Measurements from ENCODE around the gene CD1D.
"Not testable (repeated sequence)": the region's sequence is repeated elsewhere in the genome, so short reads cannot be mapped to it uniquely, and the experiment has no call there.

Gene CD1D

GRCh38 chr1:158176849-158177699, 3.6 kb upstream of the CD1D start:
- H4K8ac ChIP-seq (ENCODE audit: low read depth, low read length); H3K36me3 ChIP-seq (ENCODE audit: control insufficient read depth, insufficient read depth, low read length); H2BK5ac ChIP-seq (ENCODE audit: low read length); H2BK15ac ChIP-seq (replicated peaks; ENCODE audit: low read depth); H3K4me3 ChIP-seq (ENCODE audit: low read length); H3K4me2 ChIP-seq (ENCODE audit: low read length); H2AK5ac ChIP-seq (ENCODE audit: low read length); H3K4ac ChIP-seq (ENCODE audit: low read depth, low read length); H3K23ac ChIP-seq (ENCODE audit: low read length); H4K5ac ChIP-seq (ENCODE audit: low read length); H3K79me1 ChIP-seq (ENCODE audit: low read length); H3K56ac ChIP-seq (ENCODE audit: low read length); H3K9ac ChIP-seq (ENCODE audit: low read length); H3K79me2 ChIP-seq (ENCODE audit: control insufficient read depth, insufficient read depth, low read length); H3K18ac ChIP-seq (ENCODE audit: low read length); H3K27ac ChIP-seq (ENCODE audit: low read depth, low read length); H3K4me1 ChIP-seq (ENCODE audit: control insufficient read depth, low read depth, low read length); DNase-seq; H2BK120ac ChIP-seq (ENCODE audit: low read depth, low read length); H3K27me3 ChIP-seq (ENCODE audit: insufficient read depth, low read length, poor library complexity): not testable (repeated sequence)
- WGBS (ENCODE audit: extremely low coverage, insufficient coverage, low lambda C conversion rate): no CpG with 5 or more reads among the region's 20 CpGs

- Histone ChIP-seq H3K23ac (ENCODE audit: low read length) (no peak overlapping the region), H3K79me2 (ENCODE audit: control insufficient read depth, insufficient read depth, low read length) (no peaks in the 10 kb centered on the region), H2BK5ac (ENCODE audit: low read length) (no peak overlapping the region), H3K27ac (ENCODE audit: low read depth, low read length) (no peak overlapping the region), H3K9ac (ENCODE audit: low read length) (no peak overlapping the region), H3K4me1 (ENCODE audit: control insufficient read depth, low read depth, low read length) (peaks cover 8% of the 10 kb centered on the region), H4K5ac (ENCODE audit: low read length) (no peak overlapping the region), H3K4ac (ENCODE audit: low read depth, low read length) (no peak overlapping the region), H3K4me2 (ENCODE audit: low read length) (no peak overlapping the region), H2AK5ac (ENCODE audit: low read length) (no peak overlapping the region), H3K27me3 (ENCODE audit: insufficient read depth, low read length, poor library complexity) (no peaks in the 10 kb centered on the region), H3K56ac (ENCODE audit: low read length) (no peak overlapping the region), H4K8ac (ENCODE audit: low read depth, low read length) (no peak overlapping the region), H2BK15ac (replicated peaks; ENCODE audit: low read depth) (no peak overlapping the region), H3K79me1 (ENCODE audit: low read length) (no peaks in the 10 kb centered on the region), H3K4me3 (ENCODE audit: low read length) (no peak overlapping the region), H3K36me3 (ENCODE audit: control insufficient read depth, insufficient read depth, low read length) (no peaks in the 10 kb centered on the region), H3K18ac (ENCODE audit: low read length) (no peak overlapping the region), H2BK120ac (ENCODE audit: low read depth, low read length) (no peak overlapping the region)
- no CpG with 5 or more reads among the region's 34 CpGs for WGBS (ENCODE audit: extremely low coverage, insufficient coverage, low lambda C conversion rate)
- peak; percentile 86 for DNase-seq
These were observed 2.8 kb upstream of the CD1D start for GRCh38 chr1:158177700-158178450.

GRCh38 chr1:158179301-158180041, 1.2 kb upstream of the CD1D start:
- Histone ChIP-seq H4K8ac (ENCODE audit: low read depth, low read length) (no peak overlapping the region), H3K56ac (ENCODE audit: low read length) (no peak overlapping the region), H3K79me1 (ENCODE audit: low read length) (no peaks in the 10 kb centered on the region), H3K4me3 (ENCODE audit: low read length) (no peak overlapping the region), H2BK15ac (replicated peaks; ENCODE audit: low read depth) (no peak overlapping the region), H3K4ac (ENCODE audit: low read depth, low read length) (no peak overlapping the region), H3K23ac (ENCODE audit: low read length) (no peak overlapping the region), H3K9ac (ENCODE audit: low read length) (no peak overlapping the region), H2BK120ac (ENCODE audit: low read depth, low read length) (no peak overlapping the region), H4K5ac (ENCODE audit: low read length) (no peak overlapping the region), H3K27ac (ENCODE audit: low read depth, low read length) (no peak overlapping the region), H3K18ac (ENCODE audit: low read length) (no peak overlapping the region), H2AK5ac (ENCODE audit: low read length) (peak overlapping the region; percentile 56), H3K4me2 (ENCODE audit: low read length) (no peak overlapping the region), H3K4me1 (ENCODE audit: control insufficient read depth, low read depth, low read length) (peaks cover 8% of the 10 kb centered on the region), H3K36me3 (ENCODE audit: control insufficient read depth, insufficient read depth, low read length) (no peaks in the 10 kb centered on the region), H2BK5ac (ENCODE audit: low read length) (no peak overlapping the region), H3K27me3 (ENCODE audit: insufficient read depth, low read length, poor library complexity) (no peaks in the 10 kb centered on the region), H3K79me2 (ENCODE audit: control insufficient read depth, insufficient read depth, low read length) (no peaks in the 10 kb centered on the region)
- DNase-seq: no peak
- 100% methylated on average over 1 of the region's 4 CpGs for WGBS (ENCODE audit: extremely low coverage, insufficient coverage, low lambda C conversion rate)

DNA sequence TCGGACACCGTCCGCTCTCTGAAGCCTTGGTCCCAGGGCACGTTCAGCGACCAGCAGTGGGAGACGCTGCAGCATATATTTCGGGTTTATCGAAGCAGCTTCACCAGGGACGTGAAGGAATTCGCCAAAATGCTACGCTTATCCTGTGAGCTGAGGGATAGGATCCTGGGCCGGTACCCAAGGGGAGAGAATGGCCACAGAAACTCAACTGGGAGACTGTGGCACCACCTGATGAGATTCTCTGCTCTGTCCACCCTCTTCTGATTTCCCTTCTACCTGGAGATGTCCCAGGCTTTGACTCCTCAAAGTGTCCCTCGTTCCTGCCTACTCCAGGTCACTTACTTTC, 855 bp downstream of the CD1D start:
- Histone ChIP-seq H3K79me1 (ENCODE audit: low read length) (no peaks in the 10 kb centered on the region), H3K56ac (ENCODE audit: low read length) (peak overlapping the region; percentile 80), H3K23ac (ENCODE audit: low read length) (no peak overlapping the region), H3K18ac (ENCODE audit: low read length) (no peak overlapping the region), H3K4me1 (ENCODE audit: control insufficient read depth, low read depth, low read length) (peaks cover 8% of the 10 kb centered on the region), H2BK120ac (ENCODE audit: low read depth, low read length) (no peak overlapping the region), H4K5ac (ENCODE audit: low read length) (no peak overlapping the region), H3K4ac (ENCODE audit: low read depth, low read length) (peak overlapping the region; percentile 28), H3K27me3 (ENCODE audit: insufficient read depth, low read length, poor library complexity) (no peaks in the 10 kb centered on the region), H3K36me3 (ENCODE audit: control insufficient read depth, insufficient read depth, low read length) (no peaks in the 10 kb centered on the region), H3K27ac (ENCODE audit: low read depth, low read length) (no peak overlapping the region), H2BK15ac (replicated peaks; ENCODE audit: low read depth) (no peak overlapping the region), H3K79me2 (ENCODE audit: control insufficient read depth, insufficient read depth, low read length) (no peaks in the 10 kb centered on the region), H3K4me2 (ENCODE audit: low read length) (peak overlapping the region; percentile 57), H2BK5ac (ENCODE audit: low read length) (no peak overlapping the region), H2AK5ac (ENCODE audit: low read length) (peak overlapping the region; percentile 14), H4K8ac (ENCODE audit: low read depth, low read length) (no peak overlapping the region), H3K4me3 (ENCODE audit: low read length) (peak overlapping the region; percentile 61), H3K9ac (ENCODE audit: low read length) (peak overlapping the region; percentile 90)
- no peak for DNase-seq
- no CpG with 5 or more reads among the region's 13 CpGs for WGBS (ENCODE audit: extremely low coverage, insufficient coverage, low lambda C conversion rate)

DNA sequence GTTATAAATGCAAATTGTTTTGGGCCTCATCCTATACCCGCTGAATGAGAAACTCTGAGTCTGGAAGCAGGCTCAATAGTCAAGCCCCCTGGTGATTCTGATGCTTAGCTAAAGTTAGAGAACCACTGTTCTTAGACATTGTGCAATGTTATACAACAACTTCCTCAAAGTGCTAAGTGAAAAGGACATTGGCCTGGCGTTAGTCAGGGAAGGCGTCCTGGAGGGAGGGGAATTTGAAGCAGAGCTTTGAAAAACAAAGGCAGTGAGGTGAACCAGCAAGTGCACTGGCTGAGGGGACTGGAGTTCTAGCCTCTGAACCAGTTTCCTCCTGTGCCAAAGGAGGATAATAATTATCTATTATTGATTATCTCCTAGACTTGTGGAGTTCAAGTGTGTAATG, 5.1 kb downstream of the CD1D start:
- no peak overlapping the region for H2BK120ac ChIP-seq (ENCODE audit: low read depth, low read length)
- no peak overlapping the region for H4K5ac ChIP-seq (ENCODE audit: low read length)
- H4K8ac ChIP-seq (ENCODE audit: low read depth, low read length): no peak overlapping the region
- peak overlapping the region; percentile 39 for H2BK5ac ChIP-seq (ENCODE audit: low read length)
- no peak overlapping the region for H3K4me3 ChIP-seq (ENCODE audit: low read length)
- H3K23ac ChIP-seq (ENCODE audit: low read length): no peak overlapping the region
- H3K56ac ChIP-seq (ENCODE audit: low read length): peak overlapping the region; percentile 11
- WGBS (ENCODE audit: extremely low coverage, insufficient coverage, low lambda C conversion rate): no CpG with 5 or more reads among the region's 3 CpGs
- H3K18ac ChIP-seq (ENCODE audit: low read length): no peak overlapping the region
- no peak overlapping the region for H3K9ac ChIP-seq (ENCODE audit: low read length)
- no peaks in the 10 kb centered on the region for H3K79me1 ChIP-seq (ENCODE audit: low read length)
- H3K36me3 ChIP-seq (ENCODE audit: control insufficient read depth, insufficient read depth, low read length): no peaks in the 10 kb centered on the region
- no peaks in the 10 kb centered on the region for H3K79me2 ChIP-seq (ENCODE audit: control insufficient read depth, insufficient read depth, low read length)
- DNase-seq: peak; percentile 41
- no peak overlapping the region for H3K27ac ChIP-seq (ENCODE audit: low read depth, low read length)
- H3K4ac ChIP-seq (ENCODE audit: low read depth, low read length): no peak overlapping the region
- no peak overlapping the region for H2BK15ac ChIP-seq (replicated peaks; ENCODE audit: low read depth)
- H3K27me3 ChIP-seq (ENCODE audit: insufficient read depth, low read length, poor library complexity): no peaks in the 10 kb centered on the region
- no peak overlapping the region for H2AK5ac ChIP-seq (ENCODE audit: low read length)
- no peak overlapping the region for H3K4me2 ChIP-seq (ENCODE audit: low read length)
- peaks cover 5% of the 10 kb centered on the region for H3K4me1 ChIP-seq (ENCODE audit: control insufficient read depth, low read depth, low read length)

Data from mesendoderm (in vitro differentiated cells).